RWPE1 (cell line): ENCODE results near the gene GDF15.

ENCODE experiments used
- CTCF ChIA-PET: fragments of 350-600 bp; sonication (Branson Sonifier 250); formaldehyde crosslinking; extraction: SDS; loops from one replicate; lab custom pipeline; 2021; lab: Yijun Ruan, JAX
- POLR2A ChIA-PET: fragments of 400-600 bp; formaldehyde crosslinking; extraction: SDS; loops from one replicate; lab custom pipeline; 2020; ENCODE audit warnings: antibody characterized with exemption; ENCODE audit not compliant: low non-redundant PET; lab: Yijun Ruan, JAX
- DNase-seq: peaks from one replicate; pipeline ENCODE4 v3.0.0; 2012; ENCODE audit warnings: low spot score
- H3K27ac ChIP-seq: fragments of 450-650 bp; 2 replicates; pipeline ENCODE4 v1.5.1; 2017
- TF ChIP-seq, protein P1 (sequence below): fragments of 450-650 bp; conservative IDR thresholded peaks from 2 replicates; pipeline ENCODE4 v1.5.1; 2017; ENCODE audit warnings: low read depth, mild to moderate bottlenecking

GDF15 gene

GRCh38 chr19:18432275-18433014, 46.5 kb downstream of the GDF15 start:
- DNase-seq, result no peak
- ChIA-PET CTCF (no interaction called here), POLR2A (interaction anchor here (0.6 kb wide), 1 partner anchor 17 kb away, joined by 3 read pairs; no protein-coding TSS in a partner anchor)
- peak overlapping the region; percentile 94 for H3K27ac ChIP-seq
- TF ChIP-seq, protein P1, sequence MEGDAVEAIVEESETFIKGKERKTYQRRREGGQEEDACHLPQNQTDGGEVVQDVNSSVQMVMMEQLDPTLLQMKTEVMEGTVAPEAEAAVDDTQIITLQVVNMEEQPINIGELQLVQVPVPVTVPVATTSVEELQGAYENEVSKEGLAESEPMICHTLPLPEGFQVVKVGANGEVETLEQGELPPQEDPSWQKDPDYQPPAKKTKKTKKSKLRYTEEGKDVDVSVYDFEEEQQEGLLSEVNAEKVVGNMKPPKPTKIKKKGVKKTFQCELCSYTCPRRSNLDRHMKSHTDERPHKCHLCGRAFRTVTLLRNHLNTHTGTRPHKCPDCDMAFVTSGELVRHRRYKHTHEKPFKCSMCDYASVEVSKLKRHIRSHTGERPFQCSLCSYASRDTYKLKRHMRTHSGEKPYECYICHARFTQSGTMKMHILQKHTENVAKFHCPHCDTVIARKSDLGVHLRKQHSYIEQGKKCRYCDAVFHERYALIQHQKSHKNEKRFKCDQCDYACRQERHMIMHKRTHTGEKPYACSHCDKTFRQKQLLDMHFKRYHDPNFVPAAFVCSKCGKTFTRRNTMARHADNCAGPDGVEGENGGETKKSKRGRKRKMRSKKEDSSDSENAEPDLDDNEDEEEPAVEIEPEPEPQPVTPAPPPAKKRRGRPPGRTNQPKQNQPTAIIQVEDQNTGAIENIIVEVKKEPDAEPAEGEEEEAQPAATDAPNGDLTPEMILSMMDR, result no peak

- H3K27ac ChIP-seq, result peak overlapping the region; percentile 94
- DNase-seq, result no peak
- POLR2A ChIA-PET, result interaction anchor here (0.6 kb wide), 1 partner anchor 18 kb away, joined by 3 read pairs; no protein-coding TSS in a partner anchor
- CTCF ChIA-PET, result interaction anchor here (1.0 kb wide), 1 partner anchor 18 kb away, joined by 4 read pairs; no protein-coding TSS in a partner anchor
- TF ChIP-seq, protein P1, result no peak
These were observed 47.2 kb downstream of the GDF15 start for GRCh38 chr19:18433015-18433691.

GRCh38 chr19:18433735-18434398, 47.9 kb downstream of the GDF15 start:
- peak overlapping the region; percentile 94 for H3K27ac ChIP-seq
- ChIA-PET POLR2A (no interaction called here), CTCF (interaction anchor here (1.0 kb wide), 2 partner anchors 15 to 17 kb away, joined by 4 to 5 read pairs; partner anchors contain the start of gene SSBP4)
- TF ChIP-seq, protein P1, result no peak
- no peak for DNase-seq

GRCh38 chr19:18434411-18435175, 48.6 kb downstream of the GDF15 start:
- TF ChIP-seq, protein P1, result no peak
- DNase-seq, result no peak
- CTCF ChIA-PET, result interaction anchor here (0.5 to 1.0 kb wide), 4 partner anchors 15 to 191 kb away, joined by 3 to 5 read pairs (median 4); partner anchors contain the start of gene SSBP4
- peak overlapping the region; percentile 94 for H3K27ac ChIP-seq
- POLR2A ChIA-PET, result no interaction called here

GRCh38 chr19:18435178-18435841, 49.4 kb downstream of the GDF15 start:
- POLR2A ChIA-PET, result no interaction called here
- H3K27ac ChIP-seq, result peak overlapping the region; percentile 94
- CTCF ChIA-PET, result interaction anchor here (1.0 to 2.0 kb wide), 3 partner anchors 16 to 33 kb away, joined by 3 to 9 read pairs (median 5); partner anchors contain the start of gene SSBP4
- no peak for DNase-seq
- TF ChIP-seq, protein P1, result no peak
